B cell (primary cell): Measurements from ENCODE around the gene ETS1.

Experiments used
- CTCF ChIP-seq: fragments of 200-600 bp; IDR thresholded peaks from one replicate; pipeline ENCODE4 v1.8.0; 2022; ENCODE audit warnings: antibody characterized with exemption, mild to moderate bottlenecking
- EZH2 ChIP-seq: IDR thresholded peaks from 2 replicates; pipeline ENCODE4 v1.6.1; 2012; ENCODE audit warnings: borderline replicate concordance, low read depth, mild to moderate bottlenecking, moderate library complexity, low read length; ENCODE audit not compliant: insufficient read depth, poor library complexity, severe bottlenecking

- TF ChIP-seq CTCF (no peak), EZH2 (no peak)
These were observed 167.1 kb downstream of the ETS1 start for GRCh38 chr11:128420265-128420664.
